Activated CD8-positive, alpha-beta T cell treated with anti-CD3 and anti-CD28 coated beads for 36 hours (primary cell): Measurements from ENCODE around the gene CSNK2A1. TPM values are rescaled to one million over a fixed set of nuclear protein-coding genes. Genes with fewer than 3 reads are reported as not detected.

ENCODE experiments used
- ATAC-seq: fragments of 200-7000 bp; cut with Tn5 transposase; one replicate; pipeline ENCODE4 v1.10.0; 2021; ENCODE audit warnings: mild to moderate bottlenecking, moderate library complexity
- CTCF ChIA-PET: fragments of 350-600 bp; sonication (Branson Sonifier 250); formaldehyde crosslinking; loops from one replicate; lab custom pipeline; 2021; ENCODE audit warnings: antibody characterized with exemption; lab: Charles Lee
- POLR2A ChIA-PET: fragments of 350-600 bp; sonication (Branson Sonifier 250); formaldehyde crosslinking; loops from one replicate; lab custom pipeline; 2021; ENCODE audit warnings: antibody characterized with exemption; lab: Charles Lee
- DNase-seq: peaks from one replicate; pipeline ENCODE4 v3.0.0-alpha.2; 2020
- H3K27ac Mint-ChIP-seq: one replicate; pipeline ENCODE4 v1.8.0; 2021; ENCODE audit warnings: mild to moderate bottlenecking, mixed read lengths
- H3K27me3 Mint-ChIP-seq: one replicate; pipeline ENCODE4 v1.8.0; 2021; ENCODE audit warnings: mixed read lengths
- H3K36me3 Mint-ChIP-seq: one replicate; pipeline ENCODE4 v1.8.0; 2021; ENCODE audit warnings: low read depth, mixed read lengths
- H3K4me1 Mint-ChIP-seq: one replicate; pipeline ENCODE4 v1.8.0; 2021; ENCODE audit warnings: low read depth, mixed read lengths
- H3K4me3 Mint-ChIP-seq: one replicate; pipeline ENCODE4 v1.8.0; 2021; ENCODE audit warnings: mild to moderate bottlenecking, moderate library complexity, mixed read lengths
- H3K9me3 Mint-ChIP-seq: one replicate; pipeline ENCODE4 v1.8.0; 2021; ENCODE audit warnings: mixed read lengths
- CTCF ChIP-seq: fragments of 200-600 bp; IDR thresholded peaks from one replicate; pipeline ENCODE4 v1.8.0; 2022; ENCODE audit warnings: antibody characterized with exemption, mild to moderate bottlenecking
- intact Hi-C: fragments of 100-400 bp; cut with micrococcal nuclease; formaldehyde crosslinking; loops from one replicate; pipeline ENCODE4 v1.10.0; 2022
- total RNA-seq, 2 experiments: library from RNA; stranded (reverse); gene quantifications; one replicate each; pipeline ENCODE4 v1.2.3, GENCODE V29; 2021

Gene CSNK2A1
- total RNA-seq, 2 experiments from 2014 or later, result 169 to 174 TPM

- CTCF ChIA-PET, result interaction anchor here (1.0 kb wide), 1 partner anchor 17 kb away, joined by 3 read pairs; no protein-coding TSS in a partner anchor
- H3K27ac Mint-ChIP-seq, result no peak overlapping the region
- H3K36me3 Mint-ChIP-seq, result peaks cover 66% of the 10 kb centered on the region
- DNase-seq (no peak), ATAC-seq (no peak)
- H3K4me1 Mint-ChIP-seq, result peaks cover 14% of the 10 kb centered on the region
- H3K27me3 Mint-ChIP-seq, result no peaks in the 10 kb centered on the region
- POLR2A ChIA-PET, result interaction anchor here (1.2 kb wide), 1 partner anchor 29 kb away, joined by 3 read pairs; no protein-coding TSS in a partner anchor
- intact Hi-C loops, result no loop called here
- TF ChIP-seq CTCF, result no peak
- no peak overlapping the region for H3K4me3 Mint-ChIP-seq
- H3K9me3 Mint-ChIP-seq, result peaks cover 9% of the 10 kb centered on the region
Observed at GRCh38 chr20:521860-522259, 21.7 kb downstream of the CSNK2A1 start.

DNA sequence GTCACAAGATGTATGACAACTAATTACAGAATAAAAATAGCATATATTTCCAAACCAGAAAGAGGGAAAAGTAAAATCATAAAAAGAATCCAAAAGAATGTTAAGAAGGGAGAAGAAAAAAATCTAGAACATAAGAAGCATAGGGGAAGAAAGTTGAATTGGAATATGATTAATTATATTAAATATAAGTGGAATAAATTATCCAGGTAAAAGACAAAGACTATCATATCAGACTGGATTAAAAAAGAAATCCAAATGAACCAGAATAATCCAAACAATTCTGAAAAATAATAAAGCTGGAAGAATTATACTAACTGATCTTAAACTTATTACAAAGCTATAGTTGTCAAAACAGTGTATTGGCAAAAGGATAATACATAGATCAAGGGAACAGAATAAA is 23.6 kb downstream of the CSNK2A1 start:
- DNase-seq (no peak), ATAC-seq (no peak)
- Mint-ChIP-seq H3K4me1 (peaks cover 29% of the 10 kb centered on the region), H3K27me3 (no peaks in the 10 kb centered on the region), H3K36me3 (peaks cover 70% of the 10 kb centered on the region), H3K9me3 (peaks cover 8% of the 10 kb centered on the region), H3K27ac (no peak overlapping the region), H3K4me3 (no peak overlapping the region)
- POLR2A ChIA-PET, result interaction anchor here (1.0 to 1.5 kb wide), 2 partner anchors 14 to 23 kb away, joined by 3 to 5 read pairs; partner anchors contain the start of gene CSNK2A1
- CTCF ChIA-PET, result no interaction called here
- intact Hi-C loops, result no loop called here
- TF ChIP-seq CTCF, result no peak

DNA sequence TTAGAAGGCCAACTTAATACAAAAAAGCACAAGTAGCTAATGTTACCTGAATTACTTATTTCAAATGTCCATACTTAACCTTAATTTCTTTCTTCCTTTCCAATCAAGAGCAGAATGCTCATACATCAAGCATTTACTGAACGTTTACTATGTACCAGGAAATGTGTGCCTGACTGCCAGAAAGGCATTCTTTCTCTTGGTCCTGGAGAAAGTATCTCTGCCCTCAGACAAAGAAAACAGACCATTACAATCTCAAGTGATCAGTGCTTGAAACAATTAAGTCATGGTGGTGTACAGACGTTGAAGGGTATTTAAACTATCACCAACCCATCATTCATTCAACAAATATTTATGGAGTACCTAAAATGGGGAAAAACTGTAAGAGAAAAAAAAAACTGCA is 26.4 kb downstream of the CSNK2A1 start:
- intact Hi-C loops, result no loop called here
- ATAC-seq (no peak), DNase-seq (no peak)
- no peaks in the 10 kb centered on the region for H3K27me3 Mint-ChIP-seq
- peaks cover 51% of the 10 kb centered on the region for H3K4me1 Mint-ChIP-seq
- H3K27ac Mint-ChIP-seq, result no peak overlapping the region
- H3K9me3 Mint-ChIP-seq, result peaks cover 8% of the 10 kb centered on the region
- H3K4me3 Mint-ChIP-seq, result no peak overlapping the region
- ChIA-PET CTCF (interaction anchor here (1.0 to 2.2 kb wide), 2 partner anchors 128 to 222 kb away, joined by 3 to 7 read pairs; no protein-coding TSS in a partner anchor), POLR2A (interaction anchor here (1.6 kb wide), 1 partner anchor 110 kb away, joined by 3 read pairs; no protein-coding TSS in a partner anchor)
- H3K36me3 Mint-ChIP-seq, result peaks cover 56% of the 10 kb centered on the region
- no peak for TF ChIP-seq CTCF

- intact Hi-C loops, result no loop called here
- Mint-ChIP-seq H3K4me1 (peaks cover 53% of the 10 kb centered on the region), H3K36me3 (peaks cover 51% of the 10 kb centered on the region), H3K4me3 (no peak overlapping the region), H3K9me3 (peaks cover 8% of the 10 kb centered on the region), H3K27ac (no peak overlapping the region), H3K27me3 (no peaks in the 10 kb centered on the region)
- TF ChIP-seq CTCF, result no peak
- no peak for ATAC-seq
- ChIA-PET CTCF (interaction anchor here (2.2 kb wide), 1 partner anchor 129 kb away, joined by 7 read pairs; no protein-coding TSS in a partner anchor), POLR2A (interaction anchor here (1.2 to 1.6 kb wide), 2 partner anchors 11 to 109 kb away, joined by 3 read pairs; no protein-coding TSS in a partner anchor)
- no peak for DNase-seq
Observed at GRCh38 chr20:516799-517198, 26.8 kb downstream of the CSNK2A1 start.

DNA sequence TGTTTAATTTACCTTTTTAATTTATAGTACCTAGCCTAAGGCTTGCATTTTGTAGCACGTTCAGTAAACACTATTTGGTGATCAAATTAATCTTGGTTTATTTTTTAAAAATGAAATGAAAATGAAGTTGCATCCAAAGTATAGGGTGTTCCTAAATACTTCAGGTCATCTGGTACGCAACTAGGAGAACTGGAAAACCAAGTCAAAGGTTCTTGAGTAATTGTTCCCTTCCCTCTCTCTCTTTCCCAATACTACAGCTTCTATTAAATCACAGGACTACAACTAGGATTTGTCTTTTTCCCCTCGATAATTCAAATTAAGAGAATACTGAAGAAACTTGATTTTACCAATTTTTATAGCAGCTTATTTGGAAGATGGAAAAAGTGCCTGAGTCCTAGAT is 27.9 kb downstream of the CSNK2A1 start:
- DNase-seq, result no peak
- H3K4me1 Mint-ChIP-seq, result peaks cover 57% of the 10 kb centered on the region

More for the DNA sequence above, 27.9 kb downstream of the CSNK2A1 start:
- H3K27me3 Mint-ChIP-seq, result no peaks in the 10 kb centered on the region
- peaks cover 4% of the 10 kb centered on the region for H3K9me3 Mint-ChIP-seq
- H3K4me3 Mint-ChIP-seq, result no peak overlapping the region
- POLR2A ChIA-PET, result interaction anchor here (1.2 to 1.6 kb wide), 2 partner anchors 12 to 108 kb away, joined by 3 read pairs; no protein-coding TSS in a partner anchor
- CTCF ChIA-PET, result interaction anchor here (0.7 to 1.1 kb wide), 2 partner anchors 11 to 45 kb away, joined by 3 read pairs; no protein-coding TSS in a partner anchor
- H3K36me3 Mint-ChIP-seq, result peaks cover 43% of the 10 kb centered on the region
- H3K27ac Mint-ChIP-seq, result no peak overlapping the region
- no peak for ATAC-seq
- intact Hi-C loops, result no loop called here
- TF ChIP-seq CTCF, result no peak
